GM19395 (cell line): ENCODE measurements around the gene NRCAM.
"Not testable (repeated sequence)": the region's sequence is repeated elsewhere in the genome, so short reads cannot be mapped to it uniquely, and the experiment has no call there.

ENCODE experiments used
- ATAC-seq: cut with Tn5 transposase; IDR thresholded peaks from one replicate; pipeline ENCODE4 v1.9.1; 2021; ENCODE audit warnings: mild to moderate bottlenecking, moderate library complexity; ENCODE audit not compliant: unreplicated experiment

NRCAM gene

GRCh38 chr7:108455998-108456677 is at the start of gene NRCAM:
NRCAM (minus strand) TSS chr7:108456436; CDS start chr7:108240064, 216,372 bp downstream.
- peak; percentile 45 for ATAC-seq

- ATAC-seq = not testable (repeated sequence)
Observed at GRCh38 chr7:108504576-108504975, 48.3 kb upstream of the NRCAM start.

- ATAC-seq = peak; percentile 99
Observed at GRCh38 chr7:108503112-108504026, 47.1 kb upstream of the NRCAM start.

- no peak for ATAC-seq
Observed at GRCh38 chr7:108499566-108499965, 43.3 kb upstream of the NRCAM start.

GRCh38 chr7:108498481-108498880 is 42.2 kb upstream of the NRCAM start:
- no peak for ATAC-seq

- peak; percentile 90 for ATAC-seq
Observed at GRCh38 chr7:108497082-108497725, 41.0 kb upstream of the NRCAM start.

GRCh38 chr7:108492742-108493141 is 36.5 kb upstream of the NRCAM start:
- ATAC-seq = no peak

GRCh38 chr7:108488768-108489538 is 32.7 kb upstream of the NRCAM start:
- ATAC-seq = no peak

GRCh38 chr7:108487646-108488045 is 31.4 kb upstream of the NRCAM start:
- ATAC-seq = no peak

- ATAC-seq = no peak
Observed at GRCh38 chr7:108486291-108486966, 30.2 kb upstream of the NRCAM start.

GRCh38 chr7:108484137-108484536 is 27.9 kb upstream of the NRCAM start:
- ATAC-seq = no peak

GRCh38 chr7:108480311-108480710 is 24.1 kb upstream of the NRCAM start:
- ATAC-seq = no peak

- ATAC-seq = no peak
Observed at GRCh38 chr7:108479751-108480150, 23.5 kb upstream of the NRCAM start.

- ATAC-seq = no peak
Observed at GRCh38 chr7:108479118-108479517, 22.9 kb upstream of the NRCAM start.

GRCh38 chr7:108468246-108468645 is 12.0 kb upstream of the NRCAM start:
- ATAC-seq = no peak

- no peak for ATAC-seq
Observed at GRCh38 chr7:108467391-108467790, 11.2 kb upstream of the NRCAM start.

GRCh38 chr7:108466322-108466721 is 10.1 kb upstream of the NRCAM start:
- not testable (repeated sequence) for ATAC-seq

GRCh38 chr7:108464743-108465142 is 8.5 kb upstream of the NRCAM start:
- ATAC-seq = no peak

- no peak for ATAC-seq
Observed at GRCh38 chr7:108463613-108464012, 7.4 kb upstream of the NRCAM start.

GRCh38 chr7:108461840-108462239 is 5.6 kb upstream of the NRCAM start:
- ATAC-seq = no peak
